HG03064 (cell line): ENCODE data around the gene RAMP3.
"Not testable (repeated sequence)": the region's sequence is repeated elsewhere in the genome, so short reads cannot be mapped to it uniquely, and the experiment has no call there.

ENCODE experiments used
- ATAC-seq: cut with Tn5 transposase; IDR thresholded peaks from one replicate; pipeline ENCODE4 v1.9.1; 2021; ENCODE audit warnings: low read depth; ENCODE audit not compliant: unreplicated experiment

RAMP3 gene, protein sequence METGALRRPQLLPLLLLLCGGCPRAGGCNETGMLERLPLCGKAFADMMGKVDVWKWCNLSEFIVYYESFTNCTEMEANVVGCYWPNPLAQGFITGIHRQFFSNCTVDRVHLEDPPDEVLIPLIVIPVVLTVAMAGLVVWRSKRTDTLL

DNA sequence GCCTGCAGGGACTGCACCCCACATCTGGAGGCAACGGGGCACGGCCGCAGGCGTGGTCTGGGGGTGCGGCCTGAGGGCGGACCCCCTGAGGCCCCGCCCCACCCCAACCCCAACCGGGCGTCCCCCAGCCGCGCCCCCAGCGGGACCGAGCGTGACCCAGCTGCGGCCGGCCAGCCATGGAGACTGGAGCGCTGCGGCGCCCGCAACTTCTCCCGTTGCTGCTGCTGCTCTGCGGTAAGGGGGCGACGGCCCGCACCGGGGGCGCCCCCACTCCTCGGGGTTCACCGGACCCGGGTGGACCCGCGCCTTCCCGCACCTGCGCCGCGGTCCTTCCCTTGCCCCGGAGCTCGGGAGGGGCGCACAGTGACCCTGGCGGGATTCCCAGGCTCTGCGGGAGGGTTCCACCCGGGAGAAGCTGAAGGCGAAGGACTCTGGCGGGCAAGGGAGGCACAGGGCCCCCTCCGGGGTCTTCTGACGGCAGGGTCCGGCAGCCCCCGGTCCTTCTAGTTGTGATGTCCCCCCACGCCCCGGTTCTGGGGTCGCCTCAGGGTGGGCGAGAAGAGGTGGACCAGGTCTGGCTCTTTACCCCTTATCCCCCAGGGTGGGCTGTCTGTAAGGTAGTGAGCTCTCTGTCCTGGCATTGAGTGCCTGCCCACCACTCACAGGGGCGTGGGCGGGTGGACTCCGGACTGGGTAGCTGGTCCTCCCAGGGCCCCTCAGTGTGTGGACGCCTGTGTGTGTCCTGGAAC lies at the start of gene RAMP3:
TSS of gene RAMP3 (plus strand) at position 139 of the 749 bp plus-strand sequence. CDS start at position 177, 38 bp downstream.
- ATAC-seq: no peak

DNA sequence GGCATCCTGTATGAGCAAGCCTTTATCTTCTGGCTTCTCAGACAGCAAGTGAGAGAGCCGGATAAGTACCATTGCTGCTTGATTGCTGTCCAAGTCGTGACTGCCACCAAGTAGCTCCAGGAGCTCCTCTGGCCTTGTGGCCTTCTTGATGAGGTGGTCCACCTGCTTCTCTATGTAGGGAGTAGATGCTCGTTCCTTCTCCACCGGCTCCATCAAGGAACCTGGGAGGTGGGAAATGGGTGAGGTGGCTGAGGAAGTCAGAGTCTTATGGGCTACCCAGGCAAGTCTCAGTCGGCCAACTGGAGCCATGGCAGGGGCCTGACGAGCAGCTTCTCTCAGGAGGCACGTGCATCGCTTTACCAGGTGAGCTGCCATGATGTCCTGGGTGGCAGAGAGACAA lies 48.7 kb upstream of the RAMP3 start:
- no peak for ATAC-seq

DNA sequence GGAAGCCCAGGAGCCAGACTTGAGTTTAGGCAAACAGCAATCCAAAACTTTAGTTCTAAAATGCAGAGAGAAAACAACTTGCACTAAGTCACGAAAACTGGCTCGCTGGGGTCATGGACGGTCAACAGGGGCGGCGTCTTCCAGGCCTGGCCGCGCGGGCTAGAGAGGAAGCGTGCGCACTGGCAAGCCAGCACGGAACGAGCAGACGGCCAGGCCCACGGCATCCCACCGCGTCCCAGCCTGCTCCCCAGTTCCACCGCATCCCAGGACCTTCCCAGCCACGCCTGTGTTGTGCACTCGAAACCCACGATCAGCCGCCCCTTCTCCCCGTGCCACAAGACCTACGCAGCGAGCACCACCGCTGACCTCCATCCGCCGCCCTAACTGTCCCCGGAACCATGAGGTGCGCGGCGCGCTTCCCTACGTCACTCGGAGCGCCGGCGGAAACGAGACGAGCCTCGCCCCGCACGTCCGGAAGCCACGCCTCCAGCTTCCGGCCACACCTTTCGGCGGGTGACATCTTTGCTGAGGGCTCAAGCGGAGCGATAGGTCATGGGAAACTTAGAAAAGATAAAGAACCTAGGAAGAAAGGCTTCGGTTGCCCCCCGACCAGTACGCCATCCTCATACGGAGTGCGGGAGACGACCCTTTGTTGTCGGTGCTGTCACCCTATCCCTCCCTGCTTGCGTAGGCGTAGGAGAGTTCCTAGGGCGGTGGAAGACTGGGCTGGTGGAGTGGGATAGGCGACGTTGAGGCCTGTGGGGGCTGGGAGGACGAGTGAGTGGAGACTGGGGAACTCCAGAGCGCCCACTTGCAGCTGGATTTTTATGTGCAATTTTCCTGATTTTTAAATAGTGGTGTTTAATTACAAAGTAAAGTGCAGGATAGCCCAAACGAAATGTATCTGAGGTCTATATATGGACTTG lies 46.0 kb upstream of the RAMP3 start, which contains the start of gene TBRG4:
TSS of gene TBRG4 (minus strand) at position 400 of the 926 bp plus-strand sequence. CDS start 2,460 bp downstream, outside the sequence.
- ATAC-seq: peak; percentile 95

DNA sequence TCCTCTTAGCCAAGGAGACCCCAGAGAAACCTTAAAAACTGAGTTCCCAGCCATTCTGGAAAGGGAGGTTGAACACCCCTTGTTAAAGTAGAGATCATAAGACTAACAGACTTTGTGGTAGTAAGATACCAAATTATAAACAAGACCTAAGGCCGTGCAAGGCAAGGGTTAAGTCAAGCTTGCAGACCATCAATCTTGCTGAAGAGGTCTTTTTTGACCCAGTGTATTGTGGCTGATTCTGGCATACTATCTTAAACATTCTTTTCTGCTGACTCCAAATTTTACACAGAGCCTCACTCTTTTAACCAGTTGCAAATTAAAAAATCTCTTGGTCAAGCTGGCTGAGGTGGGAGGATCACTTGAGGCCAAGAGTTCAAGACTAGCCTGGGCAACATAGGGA lies 44.9 kb upstream of the RAMP3 start:
- ATAC-seq: no peak

DNA sequence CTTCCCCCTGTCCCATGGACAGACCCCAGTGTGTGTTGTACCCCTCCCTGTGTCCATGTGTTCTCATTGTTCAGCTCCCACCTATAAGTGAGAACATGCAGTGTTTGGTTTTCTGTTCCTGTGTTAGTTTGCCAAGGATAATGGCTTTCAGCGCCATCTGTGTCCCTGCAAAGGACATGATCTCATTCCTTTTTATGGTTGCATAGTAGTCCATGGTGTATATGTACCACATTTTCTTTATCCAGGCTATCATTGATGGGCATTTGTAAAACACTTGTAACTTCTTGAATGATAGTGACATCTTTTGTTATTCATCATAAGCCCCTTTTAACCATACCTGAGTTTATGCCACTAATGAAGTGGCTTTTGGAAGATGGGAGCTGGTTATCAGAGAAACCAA lies 43.3 kb upstream of the RAMP3 start:
- ATAC-seq: not testable (repeated sequence)

DNA sequence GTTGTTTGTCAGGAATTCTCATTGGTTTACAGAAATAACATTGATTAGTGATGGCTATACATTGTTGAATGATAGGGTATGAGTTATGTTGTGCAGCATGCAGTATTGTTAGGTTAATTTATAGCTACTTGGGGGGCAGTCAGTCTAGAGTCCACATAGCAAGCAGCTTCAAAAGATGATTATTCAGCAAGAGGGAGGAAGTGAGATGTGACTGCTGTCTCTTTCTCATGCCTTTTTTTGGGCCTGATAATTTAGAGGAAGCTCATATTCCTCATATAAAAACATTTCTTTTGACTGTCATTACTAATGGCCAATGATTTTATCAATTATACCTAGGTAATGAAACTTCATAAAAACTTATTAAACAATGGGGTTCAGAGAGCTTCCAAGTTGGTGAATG lies 42.7 kb upstream of the RAMP3 start:
- no peak for ATAC-seq

DNA sequence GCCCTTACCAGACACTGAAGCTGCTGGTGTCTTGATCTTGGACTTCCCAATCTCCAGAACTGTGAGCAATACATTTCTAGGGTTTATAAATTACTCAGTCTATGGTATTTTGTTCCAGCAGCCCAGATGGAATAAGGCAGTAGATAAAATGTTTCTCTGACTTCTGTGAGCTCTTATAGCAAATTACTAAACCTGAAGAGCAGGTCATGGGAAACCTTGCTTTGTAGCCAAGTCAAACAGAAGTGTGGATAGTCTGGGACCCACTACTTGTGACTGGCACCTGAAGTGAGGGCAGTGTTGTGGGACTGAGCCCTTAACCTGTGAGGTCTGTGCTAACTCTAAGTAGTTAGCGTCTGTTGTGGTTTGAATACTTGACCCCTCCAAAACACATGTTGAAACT lies 41.5 kb upstream of the RAMP3 start:
- no peak for ATAC-seq

DNA sequence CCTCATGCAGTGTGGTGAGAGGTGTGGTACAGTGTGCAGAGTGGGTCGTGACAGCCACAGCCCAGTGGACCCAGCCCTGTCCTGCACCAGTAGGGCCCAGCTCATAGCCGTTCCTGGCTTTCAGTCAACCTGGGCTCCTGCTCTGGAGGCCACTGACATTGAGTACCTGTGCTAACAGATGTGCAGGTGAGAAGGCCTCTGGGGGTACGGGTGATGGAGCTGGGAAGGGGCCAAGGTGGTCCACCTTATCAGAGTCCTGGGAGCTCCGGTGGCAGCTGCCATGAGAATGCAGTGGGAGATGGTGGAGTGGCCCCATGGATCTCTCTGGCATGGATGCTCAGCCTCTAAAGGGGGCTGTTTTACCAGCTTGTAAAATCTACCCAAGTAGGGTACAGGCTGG lies 40.0 kb upstream of the RAMP3 start:
- ATAC-seq: no peak

DNA sequence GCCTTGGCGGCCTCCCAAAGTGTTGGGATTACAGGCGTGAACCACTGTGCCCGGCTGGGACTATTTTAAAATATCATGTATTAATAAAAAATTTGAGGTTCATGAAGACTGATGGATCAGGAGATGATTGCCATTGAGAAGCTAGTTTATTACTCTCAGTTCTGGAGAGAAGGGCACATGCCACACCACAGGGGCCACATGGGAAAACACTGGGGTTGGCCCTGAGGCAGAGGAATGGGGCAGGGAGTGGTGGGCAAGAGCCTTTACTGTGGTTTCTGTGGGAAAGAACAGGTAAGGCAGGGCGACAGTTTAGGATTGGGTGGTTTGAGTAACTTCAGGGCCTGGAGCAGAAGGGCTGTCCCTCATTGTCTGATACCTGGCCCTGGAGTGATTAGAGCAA lies 39.3 kb upstream of the RAMP3 start:
- ATAC-seq: no peak

DNA sequence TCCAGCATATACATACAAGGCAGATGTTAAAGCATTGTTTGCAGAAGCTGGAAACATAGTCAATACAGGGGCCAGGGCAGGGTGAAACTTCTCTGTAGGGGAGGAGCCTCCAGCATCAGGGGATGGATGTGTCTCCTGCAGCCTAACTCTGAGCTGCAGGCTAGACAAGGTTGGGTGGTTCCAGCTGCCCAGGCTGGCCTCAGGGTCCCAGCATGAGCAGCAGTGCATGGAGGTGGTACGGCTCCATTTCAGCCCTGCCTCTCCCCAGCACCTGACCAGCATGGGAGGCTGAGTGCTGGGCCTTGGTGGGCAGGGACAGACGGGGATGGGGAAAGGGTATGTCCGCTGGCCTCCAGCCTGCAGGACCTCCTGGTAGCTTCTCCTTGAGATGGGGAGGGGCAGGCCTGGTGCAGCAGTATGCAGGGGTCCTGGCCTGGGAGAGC lies 38.7 kb upstream of the RAMP3 start:
- no peak for ATAC-seq

DNA sequence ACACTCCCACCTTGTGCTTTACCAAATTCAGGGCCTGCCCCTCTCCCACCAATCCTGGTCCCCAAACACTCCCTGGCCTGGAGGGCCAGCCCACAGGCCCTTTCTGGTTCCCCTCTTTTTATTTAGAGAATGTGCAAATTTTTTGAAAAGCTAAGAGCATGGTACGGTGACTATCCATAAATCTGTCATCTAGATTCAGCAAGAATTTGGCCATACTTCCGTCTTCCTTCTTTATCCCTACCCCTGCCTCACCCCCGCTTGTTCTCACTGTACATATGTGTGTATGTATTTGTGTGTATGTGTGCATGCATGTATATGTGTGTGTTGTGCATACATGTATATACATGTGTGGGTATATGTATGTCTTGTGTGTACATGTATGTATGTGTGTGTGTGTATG lies 38.0 kb upstream of the RAMP3 start:
- ATAC-seq: no peak

DNA sequence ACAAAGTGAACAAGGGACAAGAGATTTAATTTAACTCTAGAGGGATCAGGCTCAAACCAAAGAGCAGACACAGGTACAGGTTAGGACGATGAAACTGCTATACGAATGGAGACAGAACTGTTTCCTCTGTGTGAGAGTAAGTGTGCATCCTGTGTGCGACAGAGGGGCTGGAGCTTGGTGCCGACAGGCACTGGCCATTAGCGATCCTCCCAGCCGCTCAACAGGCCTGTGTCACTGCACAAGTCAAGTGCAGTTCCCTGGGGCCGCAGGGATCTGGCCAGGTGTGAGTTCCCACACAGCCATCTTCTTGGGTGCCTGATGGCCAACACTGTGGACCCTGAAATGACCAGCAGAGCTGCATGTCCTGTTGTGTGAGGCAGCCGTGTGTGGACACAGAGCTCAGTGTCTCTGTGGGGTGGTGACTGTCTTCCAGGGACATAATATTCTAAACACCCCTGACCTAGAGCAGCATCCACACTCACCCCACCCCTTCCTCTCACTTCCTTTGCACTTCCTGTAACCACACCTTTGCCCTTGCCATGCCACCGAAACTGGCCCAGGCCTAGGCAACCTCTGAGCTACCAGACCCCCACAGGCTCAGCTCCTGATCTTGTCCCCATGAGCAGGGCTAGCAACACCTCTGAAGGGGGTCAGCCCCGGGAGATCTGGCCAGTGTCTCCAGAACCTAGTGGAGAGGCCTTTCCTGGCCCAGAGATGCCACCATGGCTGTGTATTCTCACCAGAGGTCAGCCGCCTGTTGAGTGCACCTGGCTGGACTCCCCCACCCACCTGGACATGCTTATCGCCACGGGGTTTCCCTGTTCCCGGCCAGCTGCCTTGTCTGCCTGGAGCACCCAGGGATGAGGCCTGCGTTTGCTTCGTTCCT lies 34.4 kb upstream of the RAMP3 start:
- no peak for ATAC-seq

DNA sequence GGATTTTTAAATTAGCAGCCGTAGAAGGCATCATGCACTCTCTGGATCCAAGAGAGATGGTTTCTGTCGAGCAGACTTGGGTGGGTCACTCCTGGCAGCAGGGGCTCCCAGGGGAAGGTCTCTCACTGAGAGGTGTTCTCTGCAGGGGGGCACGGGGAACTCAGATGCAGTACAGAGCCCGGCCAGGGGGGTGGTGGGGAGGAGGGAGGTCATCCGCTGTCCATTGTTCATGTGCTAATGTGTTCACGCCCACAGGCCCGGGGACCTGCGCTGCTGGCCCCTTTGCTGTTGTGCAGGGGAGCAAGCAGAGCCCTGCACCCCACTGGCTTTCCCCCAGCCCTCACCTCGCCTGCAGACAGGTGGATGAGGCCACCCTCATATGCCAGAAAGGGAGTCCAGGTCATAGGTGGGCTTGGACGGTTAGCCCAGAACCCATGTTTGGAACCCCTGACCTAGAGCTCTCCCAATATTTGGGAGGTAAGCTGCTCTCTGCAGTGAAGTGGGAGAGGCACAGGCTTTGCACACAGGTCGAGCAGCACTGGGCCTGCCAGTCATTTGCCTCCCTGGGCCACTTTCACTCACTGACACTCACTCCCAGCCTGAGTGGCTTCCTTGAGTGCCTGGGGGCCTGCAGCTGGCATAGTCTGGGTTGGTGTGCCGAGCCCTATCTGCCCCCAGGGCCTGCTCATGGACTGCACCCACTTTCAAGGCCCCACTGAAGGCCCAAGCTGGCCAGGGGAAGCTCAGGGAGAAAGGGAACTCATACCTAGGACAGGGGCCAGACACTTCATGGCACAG lies 33.5 kb upstream of the RAMP3 start:
- ATAC-seq: no peak

DNA sequence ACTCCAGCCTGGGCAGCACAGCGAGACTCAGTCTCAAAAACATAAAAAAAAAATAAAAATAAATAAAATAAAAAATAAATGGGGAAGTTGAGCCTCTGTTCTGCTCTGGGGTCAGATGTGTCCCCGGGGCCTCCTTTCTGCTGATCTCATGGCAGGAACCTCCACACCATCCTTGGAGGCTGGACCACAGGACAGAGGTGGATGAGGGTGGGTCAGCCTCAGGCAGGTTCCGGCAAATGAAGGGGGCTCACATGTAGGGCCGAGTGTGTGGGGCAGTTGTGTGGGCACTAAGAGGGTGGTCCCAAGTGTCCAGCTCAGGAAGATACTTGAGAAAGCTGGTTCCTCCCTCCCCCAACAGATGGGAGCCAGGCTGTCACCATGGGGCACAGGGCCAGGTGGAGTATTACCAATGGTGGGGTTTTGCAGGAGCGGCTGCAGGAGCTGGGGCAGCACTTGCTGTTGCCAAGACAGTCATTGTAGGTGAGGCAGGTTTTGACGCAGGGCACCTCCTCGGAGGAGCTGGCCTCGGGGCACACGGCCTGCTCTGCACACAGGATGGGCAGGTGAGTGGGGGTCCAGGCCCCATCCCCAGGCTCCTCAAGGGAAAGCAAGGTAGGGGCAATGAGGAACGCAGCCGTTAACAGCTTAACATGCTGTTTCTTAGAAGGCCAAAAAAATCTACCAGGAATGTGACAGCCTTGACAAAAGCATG lies 32.2 kb upstream of the RAMP3 start:
- ATAC-seq: no peak

DNA sequence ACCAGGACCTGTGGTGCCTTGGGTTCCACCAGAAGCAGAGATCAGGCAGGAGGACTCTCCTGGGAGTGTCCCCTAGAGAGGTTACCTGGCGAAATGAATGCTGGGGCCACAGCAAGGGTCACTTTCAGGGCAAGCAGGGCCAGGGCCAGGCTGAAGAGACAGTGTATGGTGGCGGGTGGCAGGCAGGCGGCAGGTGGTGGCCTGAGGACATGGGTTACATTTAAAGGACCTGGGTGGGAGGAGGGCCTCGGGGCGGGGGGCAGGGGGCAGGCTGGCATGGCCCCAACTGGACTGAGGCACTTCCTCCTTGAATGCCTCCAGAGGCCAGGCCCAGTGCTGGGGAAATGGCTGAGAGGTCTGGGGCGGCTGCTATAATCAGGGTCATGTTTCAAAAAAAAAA lies 31.4 kb upstream of the RAMP3 start:
- no peak for ATAC-seq

DNA sequence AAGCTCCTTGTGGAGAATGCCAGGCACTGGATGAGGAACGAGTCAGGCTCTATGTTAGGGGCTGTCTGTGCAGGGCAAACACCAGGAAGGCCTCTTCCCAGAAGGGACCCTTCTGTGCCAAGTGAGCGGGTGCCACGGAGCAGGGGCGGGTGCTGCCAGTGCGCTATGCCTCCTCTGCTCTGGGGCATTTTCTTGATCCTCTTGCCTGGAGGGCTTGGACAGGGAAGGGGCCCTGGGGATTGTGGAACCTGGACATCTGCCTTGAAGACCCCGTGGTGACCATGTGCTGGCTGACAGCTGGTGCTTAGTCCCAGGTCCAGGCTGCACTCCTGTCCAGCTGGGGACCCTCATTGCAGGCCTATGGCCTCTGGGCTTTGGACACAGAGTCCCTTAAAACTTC lies 30.7 kb upstream of the RAMP3 start:
- ATAC-seq: no peak

DNA sequence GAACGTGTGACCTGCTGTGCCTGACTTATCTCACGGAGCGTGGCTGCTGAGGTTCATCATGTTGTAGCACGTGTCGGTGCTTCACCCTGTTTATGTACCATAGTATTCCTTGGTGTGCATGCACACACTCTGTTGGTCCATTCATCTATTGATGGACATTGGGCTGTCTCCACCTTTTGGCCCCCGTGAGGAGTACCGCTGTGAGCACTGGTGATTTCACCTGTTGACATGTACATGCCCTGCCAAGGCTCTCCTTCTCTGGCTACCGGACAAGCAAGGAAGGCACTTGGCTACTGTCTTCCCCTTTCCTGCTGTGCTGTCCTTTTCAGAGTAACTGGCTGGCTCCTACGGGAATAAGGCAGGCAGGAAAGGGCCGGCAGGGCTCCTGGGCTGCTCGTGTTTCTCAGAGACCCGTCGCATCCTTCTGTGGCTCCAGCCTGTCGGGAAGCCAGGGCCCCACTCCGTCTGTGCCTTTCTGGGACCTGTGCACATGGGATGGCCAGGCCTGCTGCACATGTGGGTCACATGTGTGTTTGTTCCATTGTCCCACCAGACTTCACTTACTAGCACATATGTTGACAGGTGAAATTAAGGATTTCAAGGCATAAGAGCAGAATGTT lies 28.3 kb upstream of the RAMP3 start:
- no peak for ATAC-seq

DNA sequence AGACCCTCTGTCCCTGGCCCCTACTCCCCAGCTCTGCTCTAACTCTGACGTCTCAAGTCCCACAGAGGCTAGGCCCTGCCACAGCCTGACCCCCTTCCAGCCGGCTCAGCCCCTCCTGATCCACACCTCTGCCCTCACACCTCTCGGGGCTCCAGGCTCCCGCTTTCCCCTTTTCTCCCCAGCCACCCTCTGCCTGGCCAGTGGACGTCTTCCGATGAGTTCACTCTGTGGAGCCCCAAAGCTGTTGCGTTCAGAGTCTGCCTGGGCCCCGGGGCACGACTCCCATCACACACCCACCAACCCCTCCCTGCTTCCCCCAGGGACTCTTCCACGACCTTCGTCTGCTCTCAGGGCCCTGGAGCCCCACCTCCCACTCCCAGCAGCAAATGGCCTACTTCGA lies 27.7 kb upstream of the RAMP3 start:
- ATAC-seq: no peak
